ENCODE measurements around the gene CBARP. TPM values are rescaled to one million over a fixed set of nuclear protein-coding genes. Genes with fewer than 3 reads are reported as not detected.

Gene CBARP
- total and polyA plus RNA-seq, 2 of the 13 experiments (the other 11 are each of a cell fraction or from before 2014, with no cell fraction given) = 1.2 to 1.4 TPM

GRCh38 chr19:1266129-1266915 is 28.5 kb upstream of the CBARP start (continued):
- TF ChIP-seq, protein P1, sequence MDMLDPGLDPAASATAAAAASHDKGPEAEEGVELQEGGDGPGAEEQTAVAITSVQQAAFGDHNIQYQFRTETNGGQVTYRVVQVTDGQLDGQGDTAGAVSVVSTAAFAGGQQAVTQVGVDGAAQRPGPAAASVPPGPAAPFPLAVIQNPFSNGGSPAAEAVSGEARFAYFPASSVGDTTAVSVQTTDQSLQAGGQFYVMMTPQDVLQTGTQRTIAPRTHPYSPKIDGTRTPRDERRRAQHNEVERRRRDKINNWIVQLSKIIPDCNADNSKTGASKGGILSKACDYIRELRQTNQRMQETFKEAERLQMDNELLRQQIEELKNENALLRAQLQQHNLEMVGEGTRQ (IDR thresholded peaks at IDR 0.05; ENCODE audit: low read depth, low read length) = no peak
- TF ChIP-seq, protein P1 (CRISPR knock-in tag; IDR thresholded peaks at IDR 0.05; ENCODE audit: borderline replicate concordance) = no peak
- 0 out of 2 replicates have a peak, but pooled peaks have one; percentile 23 for TF ChIP-seq ZNF784 (CRISPR knock-in tag; IDR thresholded peaks at IDR 0.05; ENCODE audit: borderline replicate concordance)
- TF ChIP-seq PAWR (CRISPR knock-in tag; IDR thresholded peaks at IDR 0.05; ENCODE audit: borderline replicate concordance) = no peak
- no peak for TF ChIP-seq SMAD3 (CRISPR knock-in tag; IDR thresholded peaks at IDR 0.05)
- peak; percentile 33; the same call in 1 of the 2 replicates for TF ChIP-seq RFXAP (CRISPR knock-in tag; IDR thresholded peaks at IDR 0.05; ENCODE audit: borderline replicate concordance)
- TF ChIP-seq TSC22D2 (CRISPR knock-in tag; IDR thresholded peaks at IDR 0.05; ENCODE audit: borderline replicate concordance) = no peak
- 0 out of 2 replicates have a peak, but pooled peaks have one; percentile 15 for TF ChIP-seq ZNF124 (CRISPR knock-in tag; IDR thresholded peaks at IDR 0.05)
- TF ChIP-seq RAD51 (IDR thresholded peaks at IDR 0.05; ENCODE audit: borderline replicate concordance) = no peak
- no peak for TF ChIP-seq MAFK (conservative IDR thresholded peaks at IDR 0.05 in 1 of 2, IDR thresholded peaks at IDR 0.05 in 1 of 2; ENCODE audit: low read length in 2 of 2)
- TF ChIP-seq AGO2 (optimal IDR thresholded peaks at IDR 0.05; ENCODE audit: low read depth, low read length) = peak; percentile 83
- no peak for TF ChIP-seq RORA (CRISPR knock-in tag; IDR thresholded peaks at IDR 0.05)
- TF ChIP-seq PTBP1 (IDR thresholded peaks at IDR 0.05; ENCODE audit: low read depth, low read length, poor library complexity, severe bottlenecking) = no peak
- no peak for TF ChIP-seq BRD4 (CRISPR knock-in tag; IDR thresholded peaks at IDR 0.05)
- no peak; the same call in 1 of the 2 replicates for TF ChIP-seq IRF2 (CRISPR knock-in tag; IDR thresholded peaks at IDR 0.05)
- TF ChIP-seq SP140L (CRISPR knock-in tag; IDR thresholded peaks at IDR 0.05; ENCODE audit: borderline replicate concordance) = no peak
- no peak for TF ChIP-seq POLR2A (IDR thresholded peaks at IDR 0.05; ENCODE audit: insufficient read depth in 1 of 2, low read depth in 2 of 2, low read length in 2 of 2)
- TF ChIP-seq, protein P2, sequence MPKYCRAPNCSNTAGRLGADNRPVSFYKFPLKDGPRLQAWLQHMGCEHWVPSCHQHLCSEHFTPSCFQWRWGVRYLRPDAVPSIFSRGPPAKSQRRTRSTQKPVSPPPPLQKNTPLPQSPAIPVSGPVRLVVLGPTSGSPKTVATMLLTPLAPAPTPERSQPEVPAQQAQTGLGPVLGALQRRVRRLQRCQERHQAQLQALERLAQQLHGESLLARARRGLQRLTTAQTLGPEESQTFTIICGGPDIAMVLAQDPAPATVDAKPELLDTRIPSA (CRISPR knock-in tag; IDR thresholded peaks at IDR 0.05; ENCODE audit: borderline replicate concordance) = no peak
- no peak for TF ChIP-seq CBX1 (IDR thresholded peaks at IDR 0.05; ENCODE audit: low read depth)
- TF ChIP-seq BHLHE40 (IDR thresholded peaks at IDR 0.05; ENCODE audit: low read length) = no peak
- no peak for TF ChIP-seq NPAS2 (CRISPR knock-in tag; IDR thresholded peaks at IDR 0.05; ENCODE audit: borderline replicate concordance)
